Naive thymus-derived CD4-positive, alpha-beta T cell (primary cell): ENCODE measurements around the gene PLXNA3. TPM values are rescaled to one million over a fixed set of nuclear protein-coding genes. Genes with fewer than 3 reads are reported as not detected.

Experiments
- ATAC-seq: fragments of 150-1000 bp; cut with Tn5 transposase; 2 replicates; pipeline ENCODE4 v1.10.0; 2021; ENCODE audit warnings: mild to moderate bottlenecking, moderate library complexity
- CTCF ChIA-PET: fragments of 350-600 bp; sonication (Branson Sonifier 250); formaldehyde crosslinking; loops from one replicate; lab custom pipeline; 2021; ENCODE audit warnings: antibody characterized with exemption; lab: Charles Lee
- POLR2A ChIA-PET: fragments of 350-600 bp; sonication (Branson Sonifier 250); formaldehyde crosslinking; loops from one replicate; lab custom pipeline; 2021; ENCODE audit warnings: antibody characterized with exemption, inconsistent platforms; lab: Charles Lee
- DNase-seq, 9 donors: peaks; one replicate each; pipeline versions ENCODE4 v3.0.0 to v3.0.0-alpha.2; 2020 to 2022; ENCODE audit warnings: mixed read lengths in 1 of 9
- H3K27ac ChIP-seq: one replicate; pipeline ENCODE4 v1.7.0; 2013; ENCODE audit warnings: mild to moderate bottlenecking, low read depth, low read length, moderate library complexity
- H3K27me3 ChIP-seq, 2 donors: one replicate each; pipeline ENCODE4 v1.7.0; 2013; ENCODE audit warnings: low read length in 2 of 2, mild to moderate bottlenecking in 2 of 2, moderate library complexity in 2 of 2; ENCODE audit not compliant: control insufficient read depth in 2 of 2, insufficient read depth in 2 of 2
- H3K36me3 ChIP-seq, 3 experiments: 1 replicate in 2 of 3; 2 replicates in 1 of 3; pipeline ENCODE4 v1.7.0; 2013; ENCODE audit warnings: low read length in 3 of 3, mild to moderate bottlenecking in 3 of 3, moderate library complexity in 1 of 3; ENCODE audit not compliant: insufficient read depth in 3 of 3, control insufficient read depth in 2 of 3
- H3K4me1 ChIP-seq, 2 donors: one replicate each; pipeline ENCODE4 v1.7.0; 2013; ENCODE audit warnings: low read length in 2 of 2, mild to moderate bottlenecking in 2 of 2, moderate library complexity in 1 of 2; ENCODE audit not compliant: control insufficient read depth in 2 of 2, insufficient read depth in 2 of 2
- H3K4me3 ChIP-seq: 2 replicates; pipeline ENCODE4 v1.7.0; 2013; ENCODE audit warnings: mild to moderate bottlenecking, low read length
- H3K9me3 ChIP-seq, 3 experiments: 1 replicate in 2 of 3; 2 replicates in 1 of 3; pipeline ENCODE4 v1.7.0; 2013; ENCODE audit warnings: low read length in 3 of 3; ENCODE audit not compliant: control insufficient read depth in 2 of 3
- H3K27ac Mint-ChIP-seq, 9 donors: one replicate each; pipeline ENCODE4 v1.8.0; 2020 to 2022; ENCODE audit warnings: mixed read lengths in 9 of 9, mild to moderate bottlenecking in 8 of 9, moderate library complexity in 5 of 9, inconsistent platforms in 2 of 9
- H3K27me3 Mint-ChIP-seq, 5 donors: one replicate each; pipeline ENCODE4 v1.8.0; 2021 to 2022; ENCODE audit warnings: mixed read lengths in 5 of 5, mild to moderate bottlenecking in 1 of 5
- H3K36me3 Mint-ChIP-seq, 5 donors: one replicate each; pipeline ENCODE4 v1.8.0; 2020 to 2022; ENCODE audit warnings: mixed read lengths in 5 of 5, mild to moderate bottlenecking in 3 of 5, inconsistent platforms in 1 of 5
- H3K4me1 Mint-ChIP-seq, 7 donors: one replicate each; pipeline ENCODE4 v1.8.0; 2020 to 2022; ENCODE audit warnings: mixed read lengths in 7 of 7, mild to moderate bottlenecking in 3 of 7, inconsistent platforms in 1 of 7
- H3K4me3 Mint-ChIP-seq, 10 donors: one replicate each; pipeline ENCODE4 v1.8.0; 2020 to 2022; ENCODE audit warnings: mild to moderate bottlenecking in 10 of 10, mixed read lengths in 10 of 10, moderate library complexity in 6 of 10, inconsistent platforms in 2 of 10
- H3K9me3 Mint-ChIP-seq, 11 donors: one replicate each; pipeline ENCODE4 v1.8.0; 2020 to 2022; ENCODE audit warnings: mixed read lengths in 11 of 11, mild to moderate bottlenecking in 4 of 11, inconsistent platforms in 1 of 11, moderate library complexity in 1 of 11
- intact Hi-C, 2 donors: fragments of 100-400 bp; cut with micrococcal nuclease; formaldehyde crosslinking; loops; one replicate each; pipeline ENCODE4 v1.15.1; 2023
- polyA plus RNA-seq, 2 donors: library from polyadenylated mRNA; unstranded; fragments of 300-500 nt; fragmentation: Illumina TruSeq; gene quantifications; one replicate each; pipeline ENCODE4 v1.2.3, GENCODE V29; 2021
- total RNA-seq, 6 experiments: library from RNA in 5 of 6; stranded (reverse) in 5 of 6; gene quantifications; 1 replicate in 5 of 6; 2 replicates in 1 of 6; pipeline ENCODE4 v1.2.3 and lab custom pipeline; 2021 to 2026

PLXNA3 gene
- total and polyA plus RNA-seq, 7 experiments from 2014 or later, result 0.93 to 45.7 (median 42.9) TPM

GRCh38 chrX:154470434-154470833 lies 12.4 kb downstream of the PLXNA3 start:
- ChIA-PET POLR2A (no interaction called here), CTCF (no interaction called here)
- Mint-ChIP-seq H3K36me3 (peaks cover 0 to 2% (median 0%) of the 10 kb centered on the region in 5 donors), H3K27me3 (no peaks in the 10 kb centered on the region), H3K9me3 (peaks cover 0 to 2% (median 0%) of the 10 kb centered on the region in 11 donors), H3K4me3 (no peak overlapping the region), H3K4me1 (peaks cover 0 to 2% (median under 1%) of the 10 kb centered on the region in 7 donors), H3K27ac (no peak overlapping the region)
- intact Hi-C loops, result no loop called here
- no peaks in the 10 kb centered on the region for H3K9me3 ChIP-seq
- H3K27ac ChIP-seq, result no peak overlapping the region
- no peaks in the 10 kb centered on the region for H3K27me3 ChIP-seq
- DNase-seq (no peak), ATAC-seq (no peak)
- H3K4me1 ChIP-seq, result no peaks in the 10 kb centered on the region
- H3K4me3 ChIP-seq, result no peak overlapping the region
- H3K36me3 ChIP-seq, result peaks cover 0 to 53% (median 0%) of the 10 kb centered on the region in 3 experiments

- POLR2A ChIA-PET, result no interaction called here
- Mint-ChIP-seq H3K9me3 (peaks cover 0 to 2% (median 0%) of the 10 kb centered on the region in 11 donors), H3K4me1 (peaks cover 0 to 5% (median 4%) of the 10 kb centered on the region in 7 donors), H3K36me3 (peaks cover 0 to 5% (median 0%) of the 10 kb centered on the region in 5 donors), H3K4me3 (no peak overlapping the region), H3K27me3 (no peaks in the 10 kb centered on the region), H3K27ac (no peak overlapping the region)
- Histone ChIP-seq H3K9me3 (no peaks in the 10 kb centered on the region), H3K27ac (no peak overlapping the region), H3K36me3 (peaks cover 0 to 47% (median 0%) of the 10 kb centered on the region in 3 experiments), H3K4me3 (no peak overlapping the region), H3K4me1 (no peaks in the 10 kb centered on the region), H3K27me3 (no peaks in the 10 kb centered on the region)
- no peak for ATAC-seq
- no peak for DNase-seq
- intact Hi-C loops, result no loop called here
- CTCF ChIA-PET, result no interaction called here
Observed at GRCh38 chrX:154470914-154471568, 13.0 kb downstream of the PLXNA3 start.

- H3K9me3 ChIP-seq, result no peaks in the 10 kb centered on the region
- H3K27ac ChIP-seq, result no peak overlapping the region
- H3K27me3 Mint-ChIP-seq, result no peaks in the 10 kb centered on the region
- peaks cover 0 to 39% (median 0%) of the 10 kb centered on the region in 3 experiments for H3K36me3 ChIP-seq
- DNase-seq, result no peak
- H3K4me1 ChIP-seq, result peaks cover 0 to 3% of the 10 kb centered on the region in 2 donors
- H3K36me3 Mint-ChIP-seq, result peaks cover 0 to 5% (median 0%) of the 10 kb centered on the region in 5 donors
- peaks cover 2 to 13% (median 11%) of the 10 kb centered on the region in 7 donors for H3K4me1 Mint-ChIP-seq
- H3K9me3 Mint-ChIP-seq, result peaks cover 0 to 2% (median 0%) of the 10 kb centered on the region in 11 donors
- no peaks in the 10 kb centered on the region for H3K27me3 ChIP-seq
- H3K4me3 ChIP-seq, result no peak overlapping the region
- H3K27ac Mint-ChIP-seq, result peak overlapping the region in 1 of 9 donors; percentile 51
- intact Hi-C loops, result no loop called here
- H3K4me3 Mint-ChIP-seq, result no peak overlapping the region
- no peak for ATAC-seq
- POLR2A ChIA-PET, result interaction anchor here (1.2 kb wide), 1 partner anchor 15 kb away, joined by 3 read pairs; no protein-coding TSS in a partner anchor
- CTCF ChIA-PET, result no interaction called here
Observed at GRCh38 chrX:154471839-154472684, 14.0 kb downstream of the PLXNA3 start.

- CTCF ChIA-PET, result interaction anchor here (0.6 kb wide), 1 partner anchor 861 kb away, joined by 3 read pairs; no protein-coding TSS in a partner anchor
- Mint-ChIP-seq H3K27me3 (no peaks in the 10 kb centered on the region), H3K4me3 (no peak overlapping the region), H3K36me3 (peaks cover 0 to 5% (median 0%) of the 10 kb centered on the region in 5 donors), H3K27ac (peak overlapping the region in 1 of 9 donors; percentile 10), H3K9me3 (peaks cover 0 to 2% (median 0%) of the 10 kb centered on the region in 11 donors), H3K4me1 (peaks cover 2 to 22% (median 18%) of the 10 kb centered on the region in 7 donors)
- ATAC-seq, result no peak
- intact Hi-C loops, result no loop called here
- no peak overlapping the region for H3K4me3 ChIP-seq
- peaks cover 0 to 34% (median 0%) of the 10 kb centered on the region in 3 experiments for H3K36me3 ChIP-seq
- H3K27me3 ChIP-seq, result no peaks in the 10 kb centered on the region
- DNase-seq, result no peak
- peaks cover 0 to 12% of the 10 kb centered on the region in 2 donors for H3K4me1 ChIP-seq
- H3K9me3 ChIP-seq, result no peaks in the 10 kb centered on the region
- no peak overlapping the region for H3K27ac ChIP-seq
- POLR2A ChIA-PET, result interaction anchor here (1.2 kb wide), 1 partner anchor 15 kb away, joined by 3 read pairs; no protein-coding TSS in a partner anchor
Observed at GRCh38 chrX:154472685-154473632, 14.9 kb downstream of the PLXNA3 start.

- no peak overlapping the region for H3K27ac ChIP-seq
- Mint-ChIP-seq H3K36me3 (peaks cover 0 to 5% (median 0%) of the 10 kb centered on the region in 5 donors), H3K4me1 (peaks cover 4 to 27% (median 20%) of the 10 kb centered on the region in 7 donors), H3K27me3 (no peaks in the 10 kb centered on the region), H3K4me3 (no peak overlapping the region), H3K27ac (peak overlapping the region in 2 of 9 donors; percentile 23 to 49), H3K9me3 (peaks cover 0 to 2% (median 0%) of the 10 kb centered on the region in 11 donors)
- H3K27me3 ChIP-seq, result no peaks in the 10 kb centered on the region
- intact Hi-C loops, result no loop called here
- no peak for ATAC-seq
- DNase-seq, result no peak
- ChIA-PET POLR2A (interaction anchor here (1.2 kb wide), 1 partner anchor 16 kb away, joined by 3 read pairs; no protein-coding TSS in a partner anchor), CTCF (interaction anchor here (0.6 kb wide), 1 partner anchor 862 kb away, joined by 3 read pairs; no protein-coding TSS in a partner anchor)
- peaks cover 0 to 14% of the 10 kb centered on the region in 2 donors for H3K4me1 ChIP-seq
- no peak overlapping the region for H3K4me3 ChIP-seq
- no peaks in the 10 kb centered on the region for H3K9me3 ChIP-seq
- H3K36me3 ChIP-seq, result peaks cover 0 to 27% (median 0%) of the 10 kb centered on the region in 3 experiments
Observed at GRCh38 chrX:154473683-154474082, 15.6 kb downstream of the PLXNA3 start.
